Epithelial cell of proximal tubule (primary cell): ENCODE data around the gene CCDC148. TPM values are rescaled to one million over a fixed set of nuclear protein-coding genes. Genes with fewer than 3 reads are reported as not detected.
"Not testable (repeated sequence)": the region's sequence is repeated elsewhere in the genome, so short reads cannot be mapped to it uniquely, and the experiment has no call there.

Source experiments
- DNase-seq: peaks from one replicate; pipeline ENCODE4 v3.0.0-alpha.2; 2011; ENCODE audit warnings: low read depth
- H3K4me3 ChIP-seq: 2 replicates; pipeline ENCODE4 v1.5.1; 2011; ENCODE audit warnings: low read depth, mild to moderate bottlenecking, low read length
- CTCF ChIP-seq: conservative IDR thresholded peaks from 2 replicates; pipeline ENCODE4 v1.5.1; 2012; ENCODE audit warnings: low read depth, mild to moderate bottlenecking, low read length
- total RNA-seq: library from RNA; depleted of rRNA; stranded (reverse); fragments of >200 nt; gene quantifications from 2 replicates; pipeline ENCODE4 v1.2.3, GENCODE V29; 2015

CCDC148 gene
- total RNA-seq, 1 donor from 2014 or later = 0.86 TPM

DNA sequence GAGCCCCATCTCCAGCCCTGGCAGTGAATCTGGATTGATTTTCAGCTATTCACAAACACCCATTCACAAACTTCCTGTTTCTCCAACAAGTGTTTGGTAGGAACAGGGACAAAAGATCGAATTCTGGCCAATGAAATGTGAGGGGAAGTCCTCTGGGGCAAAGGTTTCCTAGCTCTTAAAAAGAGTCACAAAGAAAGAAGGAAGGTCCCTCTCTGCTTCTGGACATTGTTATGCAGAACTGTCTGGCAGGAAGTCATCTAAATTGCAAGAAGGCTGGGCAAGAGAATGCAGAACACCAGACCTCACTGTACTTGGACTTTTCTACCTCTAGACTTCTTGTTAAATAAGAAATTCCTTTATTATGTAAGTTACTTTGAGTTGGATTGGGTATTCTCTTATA lies 137.3 kb downstream of the CCDC148 start:
- TF ChIP-seq CTCF = no peak
- no peak overlapping the region for H3K4me3 ChIP-seq
- no peak for DNase-seq

DNA sequence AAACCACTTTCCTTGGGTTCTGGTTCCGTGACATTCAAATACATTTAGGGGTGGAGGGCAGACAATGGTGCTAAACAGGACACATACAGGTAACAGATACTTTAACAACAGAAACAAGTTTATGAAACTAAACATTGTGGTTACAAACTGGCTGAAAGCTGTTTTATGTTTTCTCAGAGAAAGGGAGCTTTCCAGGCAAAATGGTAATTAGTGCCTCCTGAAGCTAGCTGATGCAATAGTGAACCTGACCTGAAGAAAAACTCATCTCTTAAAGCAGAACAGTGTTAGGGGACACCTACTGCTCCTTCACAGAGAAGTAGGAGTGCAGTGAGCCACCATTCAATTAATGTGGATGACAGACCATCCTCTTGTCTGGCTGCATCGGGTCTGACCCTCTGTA lies 138.9 kb downstream of the CCDC148 start:
- no peak overlapping the region for H3K4me3 ChIP-seq
- TF ChIP-seq CTCF = no peak
- DNase-seq = no peak

GRCh38 chr2:158315803-158316414 lies 140.6 kb downstream of the CCDC148 start:
- no peak overlapping the region for H3K4me3 ChIP-seq
- TF ChIP-seq CTCF = no peak
- DNase-seq = no peak

DNA sequence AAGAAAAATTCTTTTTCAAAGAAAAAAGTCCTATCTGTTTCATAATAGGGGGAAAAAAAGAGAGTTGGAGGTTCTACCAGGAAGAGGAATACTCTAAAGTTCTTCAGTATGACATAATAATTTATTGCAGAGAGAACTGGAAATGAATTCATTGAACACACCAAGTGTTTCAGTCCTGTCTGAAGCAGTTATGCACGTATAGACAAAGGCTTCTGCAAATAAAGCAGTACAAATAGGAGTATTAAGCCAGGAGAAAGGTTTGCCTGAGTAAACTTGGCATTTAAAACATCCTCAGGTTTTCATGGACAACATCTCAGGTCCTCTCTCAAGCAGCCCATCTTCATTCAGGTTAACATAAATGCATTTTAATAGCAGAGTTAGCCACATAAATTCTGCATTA lies 141.6 kb downstream of the CCDC148 start:
- TF ChIP-seq CTCF = no peak

GRCh38 chr2:158313734-158314133 lies 142.8 kb downstream of the CCDC148 start:
- no peak for TF ChIP-seq CTCF
- H3K4me3 ChIP-seq = no peak overlapping the region
- DNase-seq = no peak

More for the DNA sequence above, 141.6 kb downstream of the CCDC148 start:
- DNase-seq = no peak
- no peak overlapping the region for H3K4me3 ChIP-seq

DNA sequence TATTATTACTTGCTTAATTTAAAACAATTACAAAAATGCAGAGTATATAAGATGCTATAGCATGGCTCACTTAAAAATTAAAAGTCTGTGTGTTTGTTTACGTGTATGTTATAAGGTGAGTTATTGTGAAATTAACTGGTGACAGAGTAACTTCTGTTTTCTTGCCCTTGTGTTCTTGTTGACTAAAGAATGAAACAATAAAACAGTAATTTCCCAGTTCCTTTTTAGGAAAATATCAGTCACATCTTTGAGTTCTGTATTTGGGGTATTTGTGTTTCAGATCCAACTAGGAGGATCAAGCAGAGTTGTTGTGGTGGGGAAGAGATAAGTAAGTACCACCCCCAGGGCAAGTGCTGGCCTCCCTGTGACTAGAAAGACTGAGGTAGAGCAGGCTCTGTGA lies 143.6 kb downstream of the CCDC148 start:
- DNase-seq = no peak
- no peak for TF ChIP-seq CTCF
- no peak overlapping the region for H3K4me3 ChIP-seq

DNA sequence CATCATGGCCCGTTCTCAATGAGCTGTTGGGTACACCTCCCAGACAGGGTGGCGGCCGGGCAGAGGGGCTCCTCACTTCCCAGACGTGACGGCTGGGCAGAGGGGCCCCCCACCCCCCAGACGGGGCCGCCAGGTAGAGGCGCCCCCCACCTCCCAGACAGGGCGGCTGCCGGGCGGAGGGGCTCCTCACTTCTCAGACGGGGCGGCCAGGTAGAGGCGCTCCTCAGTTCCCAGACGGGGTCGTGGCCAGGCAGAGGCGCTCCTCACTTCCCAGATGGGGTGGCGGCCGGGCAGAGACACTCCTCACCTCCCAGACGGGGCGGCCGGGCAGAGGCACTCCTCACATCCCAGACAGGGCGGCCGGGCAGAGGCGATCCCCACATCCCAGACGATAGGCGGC lies 146.1 kb downstream of the CCDC148 start:
- H3K4me3 ChIP-seq, DNase-seq: not testable (repeated sequence)

DNA sequence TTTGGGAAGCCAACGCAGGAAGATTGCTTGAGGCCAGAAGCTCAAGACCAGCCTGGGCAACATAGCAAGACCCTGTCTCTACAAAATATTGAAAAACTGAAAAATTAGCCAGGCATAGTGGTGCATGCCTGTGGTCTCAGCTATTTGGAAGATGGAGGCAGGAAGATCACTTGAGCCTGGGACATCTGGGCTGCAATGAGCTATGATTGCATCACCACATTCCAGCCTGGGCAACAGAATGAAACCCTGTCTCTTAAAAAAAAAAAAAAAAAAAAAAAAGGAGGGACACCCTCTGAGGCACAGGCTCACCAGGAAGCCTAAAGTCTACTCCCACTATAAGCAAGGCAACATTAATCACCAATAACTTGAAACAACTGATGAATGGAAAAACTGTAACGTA lies 151.1 kb downstream of the CCDC148 start:
- no peak overlapping the region for H3K4me3 ChIP-seq
- TF ChIP-seq CTCF = no peak
- DNase-seq = no peak
